ENCODE data around the gene GPR35. TPM values are rescaled to one million over a fixed set of nuclear protein-coding genes. Genes with fewer than 3 reads are reported as not detected.

Gene GPR35
- total RNA-seq, 1 experiment from 2014 or later: 4.2 TPM

- Histone ChIP-seq H3K4me2 (ENCODE audit: low read length) (no peak overlapping the region), H3K9me2 (ENCODE audit: insufficient read depth) (no peaks in the 10 kb centered on the region), H3K9ac (ENCODE audit: low read length) (no peak overlapping the region), H3K79me2 (ENCODE audit: insufficient read depth, low read length) (no peaks in the 10 kb centered on the region), H4K20me1 (ENCODE audit: insufficient read depth) (no peaks in the 10 kb centered on the region), H3K4me1 (ENCODE audit: control insufficient read depth in 1 of 2, insufficient read depth in 2 of 2, low read length in 2 of 2) (no peaks in the 10 kb centered on the region), H3K9me3 (ENCODE audit: control insufficient read depth in 1 of 2, insufficient read depth in 1 of 2, low read depth in 1 of 2, low read length in 2 of 2) (no peaks in the 10 kb centered on the region), H3K27me3 (ENCODE audit: insufficient read depth, low read length) (peaks cover 14% of the 10 kb centered on the region; the same call in 1 of the 2 replicates), H3K36me3 (ENCODE audit: control insufficient read depth in 1 of 2, insufficient read depth in 2 of 2, low read length in 2 of 2) (no peaks in the 10 kb centered on the region), H2AFZ (ENCODE audit: low read depth, low read length, poor library complexity, severe bottlenecking) (no peak overlapping the region), H3K4me3 (replicated peaks in 1 of 2; ENCODE audit: low read depth in 1 of 2, low read length in 2 of 2) (no peak overlapping the region), H3K27ac (ENCODE audit: low read depth, low read length) (no peak overlapping the region)
- ChIA-PET RAD21 (ENCODE audit: low non-redundant PET in 1 of 2, low total read pairs in 2 of 2, uncharacterized antibody in 2 of 2, unreplicated experiment in 2 of 2) (no interaction called here), POLR2A (no interaction called here), CTCF (no interaction called here)
- intact Hi-C loops (cut with micrococcal nuclease): no loop called here
- BruUV-seq (replicated peaks): no TSS peak
- TF ChIP-seq CEBPB (IDR thresholded peaks at IDR 0.05; ENCODE audit: low read depth) (no peak), EGR1 (IDR thresholded peaks at IDR 0.05; ENCODE audit: low read depth) (no peak), EZH2phosphoT487 (IDR thresholded peaks at IDR 0.05; ENCODE audit: borderline replicate concordance) (no peak), FOSL1 (IDR thresholded peaks at IDR 0.05; ENCODE audit: low read depth) (no peak), REST (IDR thresholded peaks at IDR 0.05; ENCODE audit: low read depth) (no peak), SRF (IDR thresholded peaks at IDR 0.05; ENCODE audit: low read depth) (no peak), SP1 (IDR thresholded peaks at IDR 0.05; ENCODE audit: low read depth) (no peak), POLR2A (IDR thresholded peaks at IDR 0.05; ENCODE audit: borderline replicate concordance, extremely low read depth, insufficient read depth, insufficient read length) (no peak), ZNF274 (IDR thresholded peaks at IDR 0.05; ENCODE audit: low read depth, low read length) (no peak), POLR2AphosphoS5 (IDR thresholded peaks at IDR 0.05; ENCODE audit: low read depth, low read length) (no peak)
- TF ChIP-seq, protein P1, sequence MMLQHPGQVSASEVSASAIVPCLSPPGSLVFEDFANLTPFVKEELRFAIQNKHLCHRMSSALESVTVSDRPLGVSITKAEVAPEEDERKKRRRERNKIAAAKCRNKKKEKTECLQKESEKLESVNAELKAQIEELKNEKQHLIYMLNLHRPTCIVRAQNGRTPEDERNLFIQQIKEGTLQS (IDR thresholded peaks at IDR 0.05): no peak
- DNase-seq (ENCODE audit: low read depth, low spot score) (no peak), ATAC-seq (no peak)
Observed at GRCh38 chr2:240642061-240642805, 17.0 kb downstream of the GPR35 start.

Measured in HCT116 (cell line).